ENCODE data around the gene DOHH. TPM values are rescaled to one million over a fixed set of nuclear protein-coding genes. Genes with fewer than 3 reads are reported as not detected.
"Not testable (repeated sequence)": the region's sequence is repeated elsewhere in the genome, so short reads cannot be mapped to it uniquely, and the experiment has no call there.

Gene DOHH
- total RNA-seq, 1 donor: 8.3 TPM

DNA sequence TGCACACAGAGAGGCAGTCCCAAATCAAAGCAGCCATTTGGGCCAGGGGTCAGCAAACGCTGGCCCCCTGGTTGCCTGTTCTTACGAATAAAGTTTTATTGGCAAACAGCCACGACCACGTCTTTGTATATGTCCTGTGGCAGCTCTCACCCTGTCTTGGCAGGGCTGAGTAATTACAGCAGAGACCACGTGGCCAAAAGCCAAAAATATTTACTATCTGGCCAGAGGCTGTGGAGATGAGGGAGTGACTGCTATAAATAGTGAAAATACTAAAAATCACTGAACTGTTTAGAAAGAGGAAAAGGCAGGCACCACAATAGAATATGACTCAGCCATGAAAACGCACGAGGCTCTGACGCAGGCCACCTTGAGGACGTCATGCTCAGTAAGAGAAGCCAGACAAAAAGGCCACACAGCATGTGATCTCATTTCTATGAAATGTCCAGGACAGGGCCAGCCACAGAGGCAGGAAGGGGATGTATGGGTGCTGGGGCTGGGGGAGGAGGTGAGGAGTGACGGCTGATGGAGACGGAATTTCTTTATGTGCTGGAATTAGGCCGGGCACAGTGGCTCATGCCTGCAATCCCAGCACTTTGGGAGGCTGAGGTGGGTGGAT lies 49.6 kb downstream of the DOHH start:
- peaks cover 65% of the 10 kb centered on the region for H3K79me2 ChIP-seq (ENCODE audit: insufficient read depth, low read length)
- DNase-seq (ENCODE audit: insufficient read length, low spot score, missing footprints): peak; percentile 99
- H3K4me2 ChIP-seq (ENCODE audit: insufficient read depth, low read length): no peak overlapping the region
- peaks cover 58% of the 10 kb centered on the region for H3K36me3 ChIP-seq (ENCODE audit: insufficient read depth, low read length)
- no peaks in the 10 kb centered on the region for H3K27me3 ChIP-seq (ENCODE audit: insufficient read depth, low read length)
- H2AFZ ChIP-seq (ENCODE audit: low read length): no peak overlapping the region
- peaks cover 32% of the 10 kb centered on the region for H4K20me1 ChIP-seq (ENCODE audit: insufficient read depth, low read length)
- no peaks in the 10 kb centered on the region for H3K9me3 ChIP-seq (ENCODE audit: low read depth, low read length)
- peak overlapping the region; percentile 97 for H3K27ac ChIP-seq (ENCODE audit: low read depth, low read length)
- no peak overlapping the region for H3K4me3 ChIP-seq (ENCODE audit: insufficient read depth, low read length)
- TF ChIP-seq, protein P1, sequence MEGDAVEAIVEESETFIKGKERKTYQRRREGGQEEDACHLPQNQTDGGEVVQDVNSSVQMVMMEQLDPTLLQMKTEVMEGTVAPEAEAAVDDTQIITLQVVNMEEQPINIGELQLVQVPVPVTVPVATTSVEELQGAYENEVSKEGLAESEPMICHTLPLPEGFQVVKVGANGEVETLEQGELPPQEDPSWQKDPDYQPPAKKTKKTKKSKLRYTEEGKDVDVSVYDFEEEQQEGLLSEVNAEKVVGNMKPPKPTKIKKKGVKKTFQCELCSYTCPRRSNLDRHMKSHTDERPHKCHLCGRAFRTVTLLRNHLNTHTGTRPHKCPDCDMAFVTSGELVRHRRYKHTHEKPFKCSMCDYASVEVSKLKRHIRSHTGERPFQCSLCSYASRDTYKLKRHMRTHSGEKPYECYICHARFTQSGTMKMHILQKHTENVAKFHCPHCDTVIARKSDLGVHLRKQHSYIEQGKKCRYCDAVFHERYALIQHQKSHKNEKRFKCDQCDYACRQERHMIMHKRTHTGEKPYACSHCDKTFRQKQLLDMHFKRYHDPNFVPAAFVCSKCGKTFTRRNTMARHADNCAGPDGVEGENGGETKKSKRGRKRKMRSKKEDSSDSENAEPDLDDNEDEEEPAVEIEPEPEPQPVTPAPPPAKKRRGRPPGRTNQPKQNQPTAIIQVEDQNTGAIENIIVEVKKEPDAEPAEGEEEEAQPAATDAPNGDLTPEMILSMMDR (IDR thresholded peaks at IDR 0.05; ENCODE audit: extremely low read depth, low read depth, low read length): no peak
- peaks cover 10% of the 10 kb centered on the region for H3K4me1 ChIP-seq (ENCODE audit: insufficient read depth, low read length)

DNA sequence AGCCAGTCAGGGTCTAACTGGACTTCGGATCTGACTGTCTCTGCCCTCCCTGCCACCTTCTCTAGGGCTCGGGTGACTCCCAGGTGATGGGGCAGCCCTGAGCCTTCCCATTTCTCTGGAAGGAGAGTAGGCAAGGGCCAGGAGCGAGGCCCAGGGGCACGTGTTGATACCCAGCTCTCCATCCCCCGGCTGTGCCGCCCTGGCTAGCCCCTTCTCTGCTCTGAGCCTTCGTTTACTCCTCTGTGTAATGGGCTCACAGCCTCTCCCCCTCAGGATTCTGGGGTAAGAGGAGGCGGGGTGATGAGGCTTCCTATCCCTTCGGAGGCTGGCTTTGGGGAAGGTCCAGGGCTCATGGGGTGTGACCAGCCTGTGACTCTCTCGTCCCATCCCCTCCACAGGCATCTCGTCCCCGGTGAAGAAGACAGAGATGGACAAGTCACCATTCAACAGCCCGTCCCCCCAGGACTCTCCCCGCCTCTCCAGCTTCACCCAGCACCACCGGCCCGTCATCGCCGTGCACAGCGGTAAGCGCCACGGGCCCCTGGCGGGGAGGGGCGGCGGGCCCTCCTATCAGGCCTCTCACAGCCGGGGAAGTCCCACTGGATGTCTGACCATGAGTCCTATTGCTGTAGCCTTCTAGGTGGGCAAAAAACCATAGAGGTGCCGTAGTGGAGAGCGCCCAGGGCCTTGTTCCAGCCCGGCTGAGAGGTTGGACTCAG lies 51.7 kb downstream of the DOHH start:
- Histone ChIP-seq H2AFZ (ENCODE audit: low read length) (no peak overlapping the region), H4K20me1 (ENCODE audit: insufficient read depth, low read length) (peaks cover 35% of the 10 kb centered on the region), H3K79me2 (ENCODE audit: insufficient read depth, low read length) (peaks cover 65% of the 10 kb centered on the region), H3K4me1 (ENCODE audit: insufficient read depth, low read length) (peaks cover 10% of the 10 kb centered on the region), H3K9me3 (ENCODE audit: low read depth, low read length) (no peaks in the 10 kb centered on the region), H3K4me3 (ENCODE audit: insufficient read depth, low read length) (no peak overlapping the region), H3K4me2 (ENCODE audit: insufficient read depth, low read length) (no peak overlapping the region), H3K27ac (ENCODE audit: low read depth, low read length) (no peak overlapping the region), H3K27me3 (ENCODE audit: insufficient read depth, low read length) (no peaks in the 10 kb centered on the region), H3K36me3 (ENCODE audit: insufficient read depth, low read length) (peaks cover 57% of the 10 kb centered on the region)
- TF ChIP-seq, protein P1 (IDR thresholded peaks at IDR 0.05; ENCODE audit: extremely low read depth, low read depth, low read length): no peak
- no peak for DNase-seq (ENCODE audit: insufficient read length, low spot score, missing footprints)

DNA sequence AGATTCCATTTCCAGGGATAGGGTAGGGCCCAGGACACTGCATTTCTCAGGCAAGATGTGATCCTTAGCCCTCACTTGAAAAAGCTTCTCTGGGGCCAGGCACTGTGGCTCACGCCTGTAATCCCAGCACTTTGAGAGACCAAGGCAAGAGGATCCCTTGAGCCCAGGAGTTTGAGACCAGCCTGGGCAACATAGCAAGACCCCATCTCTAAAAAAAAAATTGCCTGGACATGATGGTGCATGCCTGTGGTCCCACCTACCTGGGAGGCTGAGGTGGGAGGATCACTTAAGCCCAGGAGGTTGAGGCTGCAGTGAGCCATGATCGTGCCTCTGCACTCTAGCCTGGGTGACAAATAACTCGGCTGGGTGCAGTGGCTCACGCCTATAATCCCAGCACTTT lies 53.8 kb downstream of the DOHH start:
- peaks cover 44% of the 10 kb centered on the region for H4K20me1 ChIP-seq (ENCODE audit: insufficient read depth, low read length)
- not testable (repeated sequence) for H3K4me1 ChIP-seq (ENCODE audit: insufficient read depth, low read length); H2AFZ ChIP-seq (ENCODE audit: low read length); DNase-seq (ENCODE audit: insufficient read length, low spot score, missing footprints); H3K4me2 ChIP-seq (ENCODE audit: insufficient read depth, low read length); H3K9me3 ChIP-seq (ENCODE audit: low read depth, low read length); H3K4me3 ChIP-seq (ENCODE audit: insufficient read depth, low read length); H3K27me3 ChIP-seq (ENCODE audit: insufficient read depth, low read length)
- peaks cover 65% of the 10 kb centered on the region for H3K79me2 ChIP-seq (ENCODE audit: insufficient read depth, low read length)
- H3K36me3 ChIP-seq (ENCODE audit: insufficient read depth, low read length): peaks cover 47% of the 10 kb centered on the region
- peak overlapping the region; percentile 17 for H3K27ac ChIP-seq (ENCODE audit: low read depth, low read length)

DNA sequence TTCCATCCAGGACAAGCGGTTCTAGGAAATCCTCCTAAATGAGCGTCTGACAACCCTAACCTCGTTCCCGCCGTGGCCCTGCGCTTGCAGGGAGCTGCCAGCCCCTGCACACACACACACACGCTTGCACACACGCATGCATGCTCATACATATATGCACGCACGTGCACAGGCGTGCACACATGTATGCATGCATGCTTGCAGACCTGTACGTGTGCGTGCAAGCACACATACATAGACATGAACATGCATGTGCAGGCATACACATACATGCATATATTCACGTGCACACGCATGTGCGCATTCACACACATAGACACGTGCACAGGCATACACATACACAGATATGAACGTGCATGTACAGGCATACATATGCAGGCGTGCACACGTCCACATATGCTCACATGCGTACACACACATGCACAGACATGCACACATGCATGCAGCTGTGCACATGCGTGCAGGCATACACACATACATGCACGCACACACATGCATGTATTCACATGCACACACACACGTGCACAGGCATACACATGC lies 55.7 kb downstream of the DOHH start:
- TF ChIP-seq, protein P1 (IDR thresholded peaks at IDR 0.05; ENCODE audit: extremely low read depth, low read depth, low read length): no peak
- Histone ChIP-seq H3K79me2 (ENCODE audit: insufficient read depth, low read length) (peaks cover 81% of the 10 kb centered on the region), H3K4me3 (ENCODE audit: insufficient read depth, low read length) (no peak overlapping the region), H3K27me3 (ENCODE audit: insufficient read depth, low read length) (no peaks in the 10 kb centered on the region), H3K4me1 (ENCODE audit: insufficient read depth, low read length) (no peaks in the 10 kb centered on the region), H3K27ac (ENCODE audit: low read depth, low read length) (no peak overlapping the region), H4K20me1 (ENCODE audit: insufficient read depth, low read length) (peaks cover 58% of the 10 kb centered on the region), H3K36me3 (ENCODE audit: insufficient read depth, low read length) (peaks cover 55% of the 10 kb centered on the region), H3K9me3 (ENCODE audit: low read depth, low read length) (no peaks in the 10 kb centered on the region), H3K4me2 (ENCODE audit: insufficient read depth, low read length) (no peak overlapping the region), H2AFZ (ENCODE audit: low read length) (no peak overlapping the region)
- peak; percentile 65 for DNase-seq (ENCODE audit: insufficient read length, low spot score, missing footprints)
